Measurements from ENCODE around the gene CFAP100.

Gene CFAP100

DNA sequence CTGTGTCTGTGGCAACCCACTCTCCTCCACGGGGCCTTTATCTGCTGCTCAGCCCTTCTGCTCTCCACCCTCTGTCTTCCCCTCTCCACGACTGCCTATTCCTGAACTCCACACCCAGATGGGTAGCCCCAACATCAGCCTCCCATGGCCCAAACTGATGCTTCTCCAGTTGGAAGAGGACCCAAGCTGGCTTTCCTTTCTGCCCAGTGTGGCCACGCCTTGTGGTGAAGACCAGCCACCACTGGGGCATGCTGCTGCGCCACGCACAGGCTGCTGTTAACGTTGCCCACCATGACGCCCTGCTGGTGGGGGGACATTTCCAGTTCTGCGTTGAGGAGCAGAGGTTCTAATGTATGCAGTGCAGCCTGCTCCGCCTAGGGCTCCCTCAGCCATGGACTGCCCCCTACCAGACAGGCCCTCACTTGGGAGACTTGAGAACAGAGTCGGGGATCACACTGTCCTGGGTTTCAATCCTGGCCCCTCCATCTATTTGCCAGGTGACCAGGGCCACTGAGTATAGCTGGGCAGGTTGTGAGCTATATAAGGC lies 26.9 kb downstream of the CFAP100 start:
- no peak for DNase-seq (ENCODE audit: low spot score)

DNA sequence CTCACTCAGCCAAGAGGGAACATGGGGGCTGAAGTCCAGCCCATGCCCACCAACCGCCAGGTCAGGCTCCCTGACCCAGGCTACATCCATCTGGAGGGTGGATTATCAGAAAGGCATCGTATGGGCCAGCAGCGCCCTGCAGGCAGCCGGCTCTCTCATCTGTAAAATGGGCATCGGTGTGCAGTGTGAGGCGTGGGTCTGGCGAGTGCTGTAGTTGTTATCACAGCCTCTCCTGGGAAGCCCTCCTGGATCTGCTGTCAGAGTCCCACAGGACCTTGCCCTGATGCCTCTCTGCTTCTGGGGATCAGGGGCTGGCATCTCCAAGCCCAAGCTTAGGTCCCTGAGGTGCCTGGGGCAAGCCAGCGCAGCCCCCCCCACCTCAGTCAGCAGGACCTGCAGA lies 27.4 kb downstream of the CFAP100 start:
- DNase-seq (ENCODE audit: low spot score), result no peak

DNA sequence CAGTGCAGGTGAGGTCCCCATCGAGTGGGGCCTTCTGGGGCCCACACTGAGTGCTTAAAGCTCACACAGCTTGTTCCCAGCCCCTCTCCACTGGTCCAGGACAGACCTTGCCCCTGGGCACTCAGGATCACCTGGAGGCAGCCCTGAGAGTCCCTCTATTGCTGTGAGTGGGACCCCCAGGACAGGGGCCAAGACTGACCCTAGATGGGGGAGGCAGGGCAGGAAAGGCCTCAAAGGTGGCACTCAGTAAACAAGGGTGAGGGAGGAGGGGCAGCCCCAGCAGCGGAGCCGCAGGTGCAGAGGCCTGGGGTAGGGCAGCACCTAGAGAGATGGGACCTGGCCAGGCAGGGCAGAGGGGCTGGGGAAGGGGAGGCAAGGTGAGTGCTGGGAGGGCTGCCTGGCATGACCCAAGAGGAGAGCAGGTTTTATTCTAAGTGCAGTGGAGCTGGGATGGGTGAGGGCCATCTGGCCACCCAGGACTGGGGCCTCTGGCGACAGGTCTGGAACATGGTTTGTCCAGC lies 27.9 kb downstream of the CFAP100 start:
- DNase-seq (ENCODE audit: low spot score), result no peak

DNA sequence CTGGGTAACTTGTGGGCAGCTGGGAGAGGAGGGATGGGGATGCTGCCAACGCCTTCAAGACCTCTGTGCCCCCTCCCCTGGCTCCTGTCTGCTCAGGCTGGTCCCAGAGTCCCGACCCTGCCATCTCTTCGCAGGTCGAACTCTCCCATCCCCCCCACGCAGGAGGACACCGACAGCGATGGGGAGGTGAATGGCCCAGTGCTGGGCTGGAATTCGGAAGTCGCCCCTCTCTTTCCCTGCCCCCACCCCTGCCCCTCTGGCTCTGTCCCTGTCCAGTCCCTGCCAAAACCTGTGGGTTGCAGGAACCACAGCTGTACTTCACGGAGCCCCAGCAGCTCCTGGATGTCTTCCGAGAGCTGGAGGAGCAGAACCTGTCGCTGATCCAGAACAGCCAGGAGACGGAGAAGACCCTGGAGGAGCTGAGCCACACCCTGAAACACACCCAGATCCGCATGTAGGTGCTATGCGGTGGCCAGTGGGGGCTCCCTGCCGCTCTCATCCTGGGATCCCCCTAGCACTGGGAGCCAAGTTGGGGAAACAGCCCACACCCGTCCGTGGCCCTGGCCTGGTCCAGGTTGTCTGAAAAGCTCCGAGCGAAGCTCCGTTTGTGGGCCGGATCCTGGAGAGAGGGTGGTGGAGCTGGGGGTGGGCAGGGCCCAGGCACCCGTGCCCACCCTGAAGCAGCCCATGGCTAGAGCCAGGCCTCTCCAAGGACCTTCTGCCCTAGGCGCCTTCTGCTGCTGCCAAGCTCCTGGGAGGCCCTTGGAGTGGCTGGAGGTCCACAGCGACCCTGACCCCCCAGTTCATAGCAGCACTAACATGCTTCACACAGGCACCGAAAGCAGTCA lies 28.7 kb downstream of the CFAP100 start:
- no peak for DNase-seq (ENCODE audit: low spot score)

DNA sequence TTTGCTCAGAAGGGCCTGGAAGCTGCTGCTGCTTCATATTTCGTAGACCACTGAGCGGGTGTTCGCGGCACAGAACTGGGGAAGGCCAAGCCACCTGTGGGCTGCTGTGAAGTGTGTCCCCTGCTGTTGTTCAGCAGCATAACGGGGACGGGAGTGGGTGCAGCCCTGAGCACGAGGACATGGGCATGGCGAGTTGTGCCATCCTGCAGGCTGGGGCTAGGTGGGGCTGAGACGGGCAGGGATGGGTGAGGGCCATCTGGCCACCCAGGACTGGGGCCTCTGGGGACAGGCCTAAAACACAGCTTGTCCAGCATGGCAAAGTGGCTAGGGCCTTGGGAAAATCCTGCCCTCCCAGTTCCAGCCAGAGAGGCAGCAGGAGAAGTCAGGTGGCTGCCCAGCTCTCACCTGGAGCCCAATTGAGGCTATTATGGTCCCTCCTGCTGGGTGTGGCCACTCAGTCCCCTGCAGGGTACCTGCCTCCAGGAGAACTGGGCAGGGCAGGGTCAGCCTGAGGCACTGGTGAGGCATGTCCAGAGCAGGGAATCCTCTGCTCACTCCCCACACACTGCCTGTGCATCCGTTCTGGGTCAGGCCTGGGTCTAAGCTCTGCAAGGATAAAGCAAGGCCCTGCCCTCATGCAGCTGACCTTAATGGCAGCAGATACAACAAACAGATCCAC lies 29.5 kb downstream of the CFAP100 start:
- no peak for DNase-seq (ENCODE audit: low spot score)

DNA sequence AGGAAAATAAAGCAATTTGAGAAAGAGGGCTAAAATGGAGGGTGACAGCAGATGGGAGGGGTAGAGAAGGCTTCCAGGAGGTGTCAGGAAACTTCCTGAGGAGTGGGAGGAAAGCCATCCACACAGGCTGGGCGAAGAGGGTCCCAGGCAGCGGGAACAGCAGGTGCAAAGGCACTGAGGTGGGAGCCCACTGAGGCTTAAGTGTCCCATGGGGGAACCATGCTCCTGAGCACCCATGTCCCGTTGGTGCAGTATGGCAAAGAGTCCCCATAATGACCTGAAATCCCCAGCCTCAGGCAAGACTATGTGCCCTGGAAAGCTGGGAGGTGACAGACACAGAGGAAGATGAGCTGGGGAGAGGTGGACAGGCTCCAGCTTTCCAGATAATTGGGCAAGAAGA lies 30.0 kb downstream of the CFAP100 start:
- no peak for DNase-seq (ENCODE audit: low spot score)

DNA sequence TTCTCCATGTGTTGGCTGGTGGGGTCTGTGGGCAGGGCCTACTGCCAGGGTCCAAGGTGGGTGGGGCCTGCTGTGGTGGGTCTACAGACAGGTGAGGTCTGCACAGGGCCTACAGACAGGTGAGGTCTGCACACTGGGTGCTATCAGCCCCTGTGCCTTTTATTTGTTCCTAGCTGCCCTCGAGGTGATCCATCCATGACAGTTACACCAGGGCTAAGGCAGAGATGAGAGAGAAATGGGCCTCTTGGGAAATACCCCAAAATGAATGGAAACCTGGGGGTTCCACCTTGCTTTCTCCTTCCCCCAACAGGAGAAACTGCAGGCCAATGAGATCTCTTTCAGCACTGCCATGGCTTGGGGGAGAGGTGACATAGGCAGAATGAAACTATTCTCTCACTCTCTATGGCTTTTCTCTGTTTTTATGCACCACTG lies 36.4 kb downstream of the CFAP100 start:
- DNase-seq (ENCODE audit: low spot score), result no peak

DNA sequence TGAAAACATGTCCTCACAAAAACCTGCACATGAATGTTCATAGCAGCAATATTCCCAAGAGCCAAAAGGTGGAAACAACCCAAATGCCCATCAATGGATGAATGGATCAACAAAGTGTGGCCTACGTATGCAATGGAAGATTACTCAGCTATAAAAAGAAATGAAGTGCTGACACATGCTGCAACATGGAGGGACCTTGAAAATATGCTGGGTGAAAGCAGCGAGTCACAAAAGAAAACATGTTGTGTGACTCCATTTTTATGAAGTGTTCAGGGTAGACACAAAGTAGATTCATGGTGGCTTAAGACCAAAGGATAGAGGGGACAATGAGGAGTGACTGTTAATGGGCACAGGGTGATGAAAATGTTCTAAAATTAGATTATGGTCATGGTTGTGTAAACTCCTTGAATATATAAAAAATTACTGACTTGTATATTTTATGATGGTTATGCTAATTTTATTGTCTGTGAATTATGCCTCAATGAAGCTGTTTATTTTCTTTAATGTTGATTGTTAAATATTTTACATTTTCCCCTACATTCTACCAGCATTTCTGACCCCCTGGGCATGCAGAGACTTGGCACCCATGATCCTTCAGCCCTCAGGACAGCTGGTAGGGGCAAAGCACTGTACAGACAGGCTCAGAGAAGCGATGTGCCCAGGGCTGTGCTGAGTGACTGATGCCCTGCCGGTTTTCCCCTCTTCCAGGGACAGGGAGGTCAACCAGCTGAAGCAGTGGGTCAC lies 37.8 kb downstream of the CFAP100 start:
- DNase-seq (ENCODE audit: low spot score), result no peak

DNA sequence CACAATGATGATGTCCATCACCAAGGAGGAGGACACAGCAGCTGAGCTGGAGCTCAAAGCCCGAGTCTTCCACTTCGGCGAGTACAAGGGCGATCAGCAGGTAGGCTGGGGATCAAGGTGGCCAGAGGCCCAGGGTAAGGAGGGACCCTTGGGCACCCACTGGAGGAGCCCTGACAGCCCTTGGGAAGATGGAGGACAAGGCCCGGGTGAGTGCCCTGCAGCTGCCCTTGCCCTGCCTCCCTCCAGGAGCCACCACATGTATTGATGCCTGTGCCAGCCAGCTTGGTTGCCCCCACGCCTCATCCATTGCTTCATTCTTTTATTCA lies 38.4 kb downstream of the CFAP100 start:
- DNase-seq (ENCODE audit: low spot score), result no peak

DNA sequence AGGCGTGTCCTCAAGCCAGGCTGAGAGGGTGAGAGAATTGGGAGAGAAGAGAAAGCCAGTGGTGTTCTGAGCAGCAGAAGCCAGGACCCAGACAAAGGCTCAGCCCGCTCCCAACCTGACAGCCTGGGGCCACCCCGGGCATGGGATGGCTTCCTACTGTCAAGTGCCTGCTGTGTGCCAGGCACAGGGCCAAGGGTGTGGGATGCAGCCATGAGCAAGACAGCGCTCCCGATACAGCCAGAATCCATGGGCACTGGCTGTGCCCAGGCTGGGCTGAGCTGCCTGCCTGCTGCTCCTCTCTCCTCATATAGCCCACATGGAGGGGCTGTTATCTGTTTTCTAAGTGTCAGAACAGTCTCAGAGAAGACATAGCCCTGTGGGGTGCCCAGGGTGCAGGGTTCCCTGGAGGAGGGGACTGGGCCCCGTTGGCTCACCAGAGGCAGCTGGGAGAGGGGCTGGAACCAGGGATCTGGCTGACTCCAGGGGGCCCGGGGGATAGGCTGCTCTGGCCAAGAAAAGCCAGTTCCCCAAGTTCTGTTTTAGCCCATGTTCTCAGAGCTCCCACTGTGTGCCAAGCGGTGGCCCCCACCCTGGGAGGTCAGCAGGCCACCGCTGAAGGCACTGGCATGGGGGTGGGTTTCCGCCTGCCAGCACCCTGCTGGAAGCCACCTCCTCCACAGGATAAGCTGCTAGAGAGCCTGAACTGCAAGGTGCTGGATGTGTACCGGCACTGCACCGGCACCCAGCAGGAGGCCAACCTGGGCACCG lies 39.0 kb downstream of the CFAP100 start:
- DNase-seq (ENCODE audit: low spot score), result no peak

DNA sequence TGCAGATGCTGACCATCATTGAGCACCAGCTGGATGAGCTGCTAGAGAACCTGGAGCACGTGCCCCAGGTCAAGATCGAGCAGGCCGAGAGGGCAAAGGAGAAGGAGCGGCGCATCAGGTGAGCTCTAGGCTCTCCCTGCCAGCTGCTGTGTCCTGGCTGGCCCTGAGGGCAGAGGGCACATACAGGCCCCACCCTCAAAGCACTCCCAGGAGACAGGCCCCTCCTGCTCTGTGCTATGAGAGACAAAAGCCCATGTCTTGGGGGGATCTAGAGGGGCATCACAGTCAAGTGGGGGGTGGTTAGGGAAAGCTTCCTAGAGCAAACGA lies 39.5 kb downstream of the CFAP100 start:
- no peak for DNase-seq (ENCODE audit: low spot score)

DNA sequence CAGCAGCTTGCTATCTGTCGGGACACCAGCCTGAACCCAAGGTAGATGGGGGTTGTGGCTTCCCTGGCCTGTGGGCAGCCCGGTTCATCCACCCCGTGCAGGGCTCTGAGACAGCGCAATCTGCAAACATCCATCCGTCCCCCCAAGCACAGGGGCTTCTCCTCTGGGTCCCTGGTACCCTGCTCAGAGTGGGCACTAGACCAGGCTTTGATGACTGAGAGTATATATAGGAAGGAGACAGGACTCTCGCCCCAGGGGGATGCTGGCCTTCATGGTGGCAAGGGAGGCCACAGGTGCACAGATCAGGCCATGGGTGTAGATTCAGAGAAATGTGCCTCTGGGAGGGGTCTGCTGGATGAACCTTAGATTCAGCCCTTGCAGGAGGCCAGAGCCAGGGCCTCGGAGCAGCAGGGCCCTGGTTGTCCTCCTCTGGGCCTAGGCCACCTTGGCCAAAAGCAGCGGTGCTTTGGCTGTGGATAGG lies 40.3 kb downstream of the CFAP100 start:
- DNase-seq (ENCODE audit: low spot score), result no peak

DNA sequence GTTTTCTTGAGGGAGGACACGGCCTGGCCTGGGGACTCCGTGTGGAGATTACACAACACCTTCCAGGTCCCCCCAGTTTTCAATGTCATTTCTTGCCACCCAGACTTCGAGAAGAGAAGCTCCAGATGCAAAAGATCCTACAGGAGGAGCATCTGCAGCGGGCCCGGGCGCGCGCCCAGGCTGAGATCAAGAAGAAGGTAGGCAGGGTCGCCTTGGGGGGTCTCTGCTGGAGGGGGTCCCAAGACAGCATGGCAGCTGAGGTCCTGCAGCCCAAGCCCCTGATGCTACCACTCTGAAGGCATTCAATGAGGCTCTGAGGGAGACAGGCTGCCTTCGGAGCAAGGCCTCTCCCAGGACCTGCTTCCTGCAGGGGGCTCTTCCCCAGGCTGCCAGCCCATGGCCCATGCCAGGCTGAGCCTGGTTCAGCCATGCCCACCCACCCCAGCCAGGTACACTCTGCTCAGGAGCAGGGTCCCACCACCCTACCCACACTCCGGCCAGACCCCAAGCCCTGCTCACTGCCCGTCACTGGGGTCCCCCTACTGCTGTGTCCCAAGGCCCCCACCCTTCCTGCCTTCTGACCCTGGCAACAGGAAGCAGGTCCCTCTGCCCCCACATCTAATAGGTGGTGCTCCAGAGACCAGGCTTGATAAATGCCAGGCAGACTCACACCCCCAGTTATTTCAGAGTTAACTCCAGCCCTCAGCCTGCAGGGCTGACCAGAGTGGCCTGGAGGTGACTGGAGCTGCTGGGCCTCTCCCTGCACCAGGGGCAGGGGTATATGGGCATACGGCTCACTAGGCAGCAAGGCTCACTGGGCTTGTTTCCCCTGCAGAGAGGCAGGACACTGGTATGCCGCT lies 41.0 kb downstream of the CFAP100 start:
- DNase-seq (ENCODE audit: low spot score), result no peak

DNA sequence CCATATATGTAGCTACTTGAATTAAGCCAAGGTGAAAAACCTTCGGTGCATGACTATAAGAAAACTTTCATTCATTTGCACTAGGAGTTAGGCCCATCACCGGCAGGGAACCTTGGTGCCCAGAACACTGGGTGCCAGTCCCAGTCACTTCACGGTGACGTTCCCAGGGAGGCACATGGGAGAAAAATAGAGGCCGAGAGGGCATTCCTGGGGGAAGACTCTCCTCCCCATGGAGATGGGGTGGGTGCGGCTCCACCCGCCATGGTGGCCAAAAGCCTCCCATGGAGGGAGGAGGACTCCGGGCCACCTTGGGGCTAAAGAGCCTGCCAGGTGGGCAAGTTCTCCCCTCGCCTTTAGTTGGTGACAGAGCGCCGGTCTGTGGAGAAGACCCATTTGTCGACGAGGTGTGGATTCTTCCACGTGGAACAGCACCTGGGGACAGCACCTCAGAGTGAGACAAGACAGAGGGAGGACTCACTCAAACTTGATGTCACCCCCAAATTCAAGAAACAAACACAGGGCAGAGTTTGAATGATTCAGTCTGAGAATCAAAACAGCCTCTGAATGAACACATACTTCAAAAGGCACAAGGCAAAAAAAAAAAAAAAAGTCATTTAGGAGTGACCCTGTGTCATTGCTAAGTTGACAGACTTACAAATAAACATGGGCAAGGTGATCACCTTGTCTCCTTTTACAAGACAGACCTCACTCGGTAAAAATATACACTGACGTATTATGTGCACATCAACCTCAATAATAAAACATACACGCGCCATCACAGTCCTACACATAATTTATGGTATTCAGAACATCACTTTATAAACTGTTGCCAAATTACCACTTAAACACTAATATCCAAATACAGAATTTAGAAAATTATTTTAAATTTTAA lies 42.4 kb downstream of the CFAP100 start:
- no peak for DNase-seq (ENCODE audit: low spot score)

DNA sequence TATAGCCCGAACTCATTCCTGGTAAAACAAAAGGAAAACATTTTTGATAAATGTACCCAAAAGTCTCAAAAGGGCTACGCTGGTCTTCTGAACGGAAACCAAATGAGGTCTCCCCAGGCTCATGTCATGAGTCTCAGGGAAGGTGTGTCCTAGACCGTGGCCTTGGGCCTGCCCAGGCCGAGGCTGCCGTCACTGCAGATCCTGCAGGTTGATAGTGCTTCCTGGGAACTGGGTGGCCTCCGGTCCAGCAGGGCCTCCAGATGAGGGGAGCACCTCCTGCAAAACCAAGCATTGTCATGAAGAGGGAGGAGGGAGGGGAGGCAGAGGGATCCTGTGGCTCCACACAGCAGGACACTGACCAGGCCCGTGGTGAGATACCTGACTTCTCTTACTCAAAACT lies 43.5 kb downstream of the CFAP100 start:
- no peak for DNase-seq (ENCODE audit: low spot score)

DNA sequence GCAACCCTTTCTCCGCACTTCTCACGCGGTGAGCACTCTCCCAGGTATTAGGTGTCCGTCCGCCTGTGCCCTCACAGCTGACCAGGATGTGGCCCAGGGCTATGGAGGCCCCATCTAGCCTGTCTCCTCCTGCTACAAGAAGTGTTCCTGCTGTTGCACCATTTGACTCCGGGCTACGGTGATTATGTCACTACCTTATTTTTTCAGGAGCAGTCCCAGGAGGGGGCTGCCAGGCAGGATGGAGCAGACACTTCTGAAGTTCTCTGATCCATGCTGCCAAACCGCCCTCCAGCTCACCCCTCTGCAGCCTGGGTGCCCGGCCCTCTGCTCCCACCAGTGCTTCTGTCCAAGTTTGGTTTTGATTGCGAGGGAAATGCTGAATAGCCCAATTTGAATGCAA lies 44.0 kb downstream of the CFAP100 start:
- no peak for DNase-seq (ENCODE audit: low spot score)

DNA sequence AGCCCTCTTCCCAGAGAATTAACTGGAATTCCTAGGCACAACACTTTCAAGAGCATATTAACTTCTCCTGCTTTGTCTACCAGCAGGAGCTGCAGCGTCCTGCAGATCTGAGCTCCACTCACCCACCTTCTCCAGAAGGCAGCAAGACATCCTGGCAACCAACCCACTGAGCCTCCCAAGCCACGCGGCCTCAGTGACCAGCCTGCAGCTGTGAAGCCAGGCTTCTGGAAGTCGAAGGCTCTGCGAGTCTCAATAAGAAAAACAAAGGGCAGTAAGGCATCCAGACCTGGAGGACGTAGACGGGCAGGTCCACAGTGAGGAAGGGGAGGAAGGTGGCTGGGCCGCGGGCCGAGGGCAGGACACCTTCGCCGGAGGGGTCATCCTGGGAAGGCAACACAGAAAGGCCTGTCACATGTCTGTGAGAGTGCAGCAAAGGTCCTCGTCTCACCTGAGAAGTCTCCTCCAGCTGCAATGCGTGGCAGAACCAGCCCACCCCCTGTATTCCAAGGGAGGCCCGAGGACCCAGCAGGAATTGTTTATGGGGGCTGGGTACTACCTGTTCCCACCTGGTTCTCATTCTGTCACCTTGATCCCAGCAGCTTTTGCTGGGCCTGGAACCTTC lies 44.7 kb downstream of the CFAP100 start:
- no peak for DNase-seq (ENCODE audit: low spot score)

DNA sequence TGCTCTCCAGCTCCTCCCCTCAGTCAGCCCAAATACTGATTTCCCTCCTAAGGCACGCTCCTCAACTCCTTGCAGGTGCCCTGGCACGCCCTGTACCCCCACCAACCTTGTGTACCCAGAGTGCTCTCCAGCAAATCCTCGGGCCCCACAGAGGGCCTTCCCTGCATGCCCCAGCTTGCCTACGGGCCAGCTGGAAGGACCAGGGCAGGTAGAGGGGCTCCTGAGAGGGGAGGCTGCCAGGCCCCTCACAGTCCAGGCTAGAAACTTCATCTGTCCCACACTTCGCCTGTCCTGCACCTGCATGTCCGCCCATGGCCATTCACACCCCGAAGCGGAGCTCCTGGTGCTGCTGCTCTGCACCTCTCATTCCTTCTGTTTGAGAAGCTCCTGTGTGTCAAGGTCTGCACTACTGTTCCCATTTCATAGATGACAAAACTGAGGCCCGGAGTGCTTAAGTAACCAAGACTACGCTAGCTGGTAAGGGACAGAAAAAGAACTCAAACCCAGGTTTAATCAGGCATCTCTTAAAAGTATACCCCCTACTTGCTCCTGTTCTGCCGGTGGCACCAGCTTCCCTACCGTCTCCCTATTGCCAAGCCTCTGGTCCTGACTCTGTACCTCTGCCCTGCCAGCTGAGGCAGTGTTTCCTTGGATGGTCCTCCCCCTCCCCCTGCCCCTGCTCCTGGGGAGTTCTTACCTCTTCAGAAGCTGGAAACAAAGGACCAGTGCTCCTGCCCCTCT lies 45.4 kb downstream of the CFAP100 start:
- DNase-seq (ENCODE audit: low spot score), result no peak

DNA sequence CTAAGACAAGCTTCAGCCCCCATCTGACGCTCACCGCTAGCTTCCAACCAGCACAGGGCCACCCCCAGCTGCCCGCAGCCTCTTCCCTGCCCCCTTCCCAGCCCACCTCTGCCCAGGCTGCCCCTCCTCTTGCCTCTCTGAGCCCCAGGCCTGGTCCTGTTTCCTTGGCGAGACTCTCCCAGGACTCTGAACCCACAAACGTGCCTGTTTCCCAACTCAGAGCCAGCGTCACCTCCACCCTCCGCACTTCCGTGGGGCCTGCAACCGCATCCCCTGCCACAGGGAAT lies 45.9 kb downstream of the CFAP100 start:
- no peak for DNase-seq (ENCODE audit: low spot score)
